ENCODE results near the gene SUPT16H. TPM values are rescaled to one million over a fixed set of nuclear protein-coding genes. Genes with fewer than 3 reads are reported as not detected.

The SUPT16H gene
- total RNA-seq, 2 donors from 2014 or later: 141 to 155 TPM

- no peak for ATAC-seq (replicated peaks in 1 of 2)
- H3K9me3 Mint-ChIP-seq: no peaks in the 10 kb centered on the region
- no peak overlapping the region for H3K27ac Mint-ChIP-seq
- peaks cover 2 to 8% of the 10 kb centered on the region in 2 donors for H3K36me3 Mint-ChIP-seq (ENCODE audit: insufficient read depth in 2 of 2)
- no peak for DNase-seq
- no peak overlapping the region for H3K4me3 Mint-ChIP-seq
- no peaks in the 10 kb centered on the region for H3K27me3 Mint-ChIP-seq (ENCODE audit: low read depth)
- no peaks in the 10 kb centered on the region for H3K4me1 Mint-ChIP-seq (ENCODE audit: low read depth)
These were observed 36.6 kb downstream of the SUPT16H start for GRCh38 chr14:21347201-21347600.

GRCh38 chr14:21346532-21347135 is 37.2 kb downstream of the SUPT16H start:
- no peak for DNase-seq
- Mint-ChIP-seq H3K36me3 (ENCODE audit: insufficient read depth in 2 of 2) (peaks cover 0 to 3% of the 10 kb centered on the region in 2 donors), H3K27me3 (ENCODE audit: low read depth) (no peaks in the 10 kb centered on the region), H3K4me3 (no peak overlapping the region), H3K27ac (no peak overlapping the region), H3K9me3 (no peaks in the 10 kb centered on the region), H3K4me1 (ENCODE audit: low read depth) (no peaks in the 10 kb centered on the region)
- ATAC-seq (replicated peaks in 1 of 2): peak in 1 of 2 donors; percentile 26

GRCh38 chr14:21343035-21343794 is 40.6 kb downstream of the SUPT16H start:
- Mint-ChIP-seq H3K4me1 (ENCODE audit: low read depth) (no peaks in the 10 kb centered on the region), H3K27ac (no peak overlapping the region), H3K4me3 (no peak overlapping the region), H3K9me3 (no peaks in the 10 kb centered on the region), H3K36me3 (ENCODE audit: insufficient read depth in 2 of 2) (no peaks in the 10 kb centered on the region), H3K27me3 (ENCODE audit: low read depth) (no peaks in the 10 kb centered on the region)
- DNase-seq: no peak
- no peak for ATAC-seq (replicated peaks in 1 of 2)

GRCh38 chr14:21334202-21334906 is 49.5 kb downstream of the SUPT16H start:
- H3K27me3 Mint-ChIP-seq (ENCODE audit: low read depth): no peaks in the 10 kb centered on the region
- H3K36me3 Mint-ChIP-seq (ENCODE audit: insufficient read depth in 2 of 2): no peaks in the 10 kb centered on the region
- no peaks in the 10 kb centered on the region for H3K4me1 Mint-ChIP-seq (ENCODE audit: low read depth)
- ATAC-seq (replicated peaks in 1 of 2) (no peak), DNase-seq (no peak)
- H3K27ac Mint-ChIP-seq: no peak overlapping the region
- no peaks in the 10 kb centered on the region for H3K9me3 Mint-ChIP-seq
- no peak overlapping the region for H3K4me3 Mint-ChIP-seq

- Mint-ChIP-seq H3K9me3 (no peaks in the 10 kb centered on the region), H3K27me3 (ENCODE audit: low read depth) (no peaks in the 10 kb centered on the region), H3K27ac (no peak overlapping the region), H3K4me3 (no peak overlapping the region), H3K36me3 (ENCODE audit: insufficient read depth in 2 of 2) (no peaks in the 10 kb centered on the region), H3K4me1 (ENCODE audit: low read depth) (no peaks in the 10 kb centered on the region)
- DNase-seq (no peak), ATAC-seq (replicated peaks in 1 of 2) (no peak)
These were observed 50.9 kb downstream of the SUPT16H start for GRCh38 chr14:21332950-21333349.

- no peak overlapping the region for H3K27ac Mint-ChIP-seq
- no peaks in the 10 kb centered on the region for H3K27me3 Mint-ChIP-seq (ENCODE audit: low read depth)
- no peaks in the 10 kb centered on the region for H3K36me3 Mint-ChIP-seq (ENCODE audit: insufficient read depth in 2 of 2)
- H3K9me3 Mint-ChIP-seq: no peaks in the 10 kb centered on the region
- no peaks in the 10 kb centered on the region for H3K4me1 Mint-ChIP-seq (ENCODE audit: low read depth)
- no peak for ATAC-seq (replicated peaks in 1 of 2)
- H3K4me3 Mint-ChIP-seq: no peak overlapping the region
- no peak for DNase-seq
These were observed 56.8 kb downstream of the SUPT16H start for GRCh38 chr14:21326972-21327371.

GRCh38 chr14:21322716-21323115 is 61.1 kb downstream of the SUPT16H start:
- H3K36me3 Mint-ChIP-seq (ENCODE audit: insufficient read depth in 2 of 2): no peaks in the 10 kb centered on the region
- H3K4me1 Mint-ChIP-seq (ENCODE audit: low read depth): peaks cover 9% of the 10 kb centered on the region
- ATAC-seq (replicated peaks in 1 of 2): no peak
- H3K27me3 Mint-ChIP-seq (ENCODE audit: low read depth): no peaks in the 10 kb centered on the region
- H3K4me3 Mint-ChIP-seq: no peak overlapping the region
- DNase-seq: no peak
- no peak overlapping the region for H3K27ac Mint-ChIP-seq
- no peaks in the 10 kb centered on the region for H3K9me3 Mint-ChIP-seq

- Mint-ChIP-seq H3K27me3 (ENCODE audit: low read depth) (no peaks in the 10 kb centered on the region), H3K4me3 (no peak overlapping the region), H3K27ac (no peak overlapping the region), H3K36me3 (ENCODE audit: insufficient read depth in 2 of 2) (no peaks in the 10 kb centered on the region), H3K9me3 (no peaks in the 10 kb centered on the region), H3K4me1 (ENCODE audit: low read depth) (peaks cover 9% of the 10 kb centered on the region)
- ATAC-seq (replicated peaks in 1 of 2): no peak
- no peak for DNase-seq
These were observed 62.9 kb downstream of the SUPT16H start for GRCh38 chr14:21320913-21321312.

- H3K27me3 Mint-ChIP-seq (ENCODE audit: low read depth): no peaks in the 10 kb centered on the region
- no peaks in the 10 kb centered on the region for H3K36me3 Mint-ChIP-seq (ENCODE audit: insufficient read depth in 2 of 2)
- H3K27ac Mint-ChIP-seq: no peak overlapping the region
- no peak overlapping the region for H3K4me3 Mint-ChIP-seq
- H3K9me3 Mint-ChIP-seq: no peaks in the 10 kb centered on the region
- DNase-seq (no peak), ATAC-seq (replicated peaks in 1 of 2) (no peak)
- peaks cover 9% of the 10 kb centered on the region for H3K4me1 Mint-ChIP-seq (ENCODE audit: low read depth)
These were observed 66.4 kb downstream of the SUPT16H start for GRCh38 chr14:21317398-21317797.

GRCh38 chr14:21313512-21313911 is 70.3 kb downstream of the SUPT16H start:
- no peaks in the 10 kb centered on the region for H3K9me3 Mint-ChIP-seq
- ATAC-seq (replicated peaks in 1 of 2) (no peak), DNase-seq (no peak)
- no peaks in the 10 kb centered on the region for H3K36me3 Mint-ChIP-seq (ENCODE audit: insufficient read depth in 2 of 2)
- H3K27ac Mint-ChIP-seq: no peak overlapping the region
- H3K27me3 Mint-ChIP-seq (ENCODE audit: low read depth): no peaks in the 10 kb centered on the region
- H3K4me1 Mint-ChIP-seq (ENCODE audit: low read depth): peaks cover 11% of the 10 kb centered on the region
- H3K4me3 Mint-ChIP-seq: no peak overlapping the region

- Mint-ChIP-seq H3K4me3 (no peak overlapping the region), H3K36me3 (ENCODE audit: insufficient read depth in 2 of 2) (no peaks in the 10 kb centered on the region), H3K27ac (no peak overlapping the region), H3K27me3 (ENCODE audit: low read depth) (no peaks in the 10 kb centered on the region), H3K4me1 (ENCODE audit: low read depth) (peaks cover 21% of the 10 kb centered on the region), H3K9me3 (no peaks in the 10 kb centered on the region)
- DNase-seq: no peak
- ATAC-seq (replicated peaks in 1 of 2): no peak
These were observed 72.2 kb downstream of the SUPT16H start for GRCh38 chr14:21311614-21312013.

- Mint-ChIP-seq H3K4me3 (no peak overlapping the region), H3K36me3 (ENCODE audit: insufficient read depth in 2 of 2) (no peaks in the 10 kb centered on the region), H3K4me1 (ENCODE audit: low read depth) (peaks cover 21% of the 10 kb centered on the region), H3K27me3 (ENCODE audit: low read depth) (no peaks in the 10 kb centered on the region), H3K27ac (no peak overlapping the region), H3K9me3 (no peaks in the 10 kb centered on the region)
- ATAC-seq (replicated peaks in 1 of 2) (no peak), DNase-seq (no peak)
These were observed 73.9 kb downstream of the SUPT16H start for GRCh38 chr14:21309956-21310355.

GRCh38 chr14:21309238-21309636 is 74.6 kb downstream of the SUPT16H start:
- peak overlapping the region; percentile 74 for H3K27ac Mint-ChIP-seq
- no peaks in the 10 kb centered on the region for H3K36me3 Mint-ChIP-seq (ENCODE audit: insufficient read depth in 2 of 2)
- no peaks in the 10 kb centered on the region for H3K9me3 Mint-ChIP-seq
- H3K4me3 Mint-ChIP-seq: peak overlapping the region; percentile 75 to 82
- DNase-seq: no peak
- ATAC-seq (replicated peaks in 1 of 2): no peak
- H3K4me1 Mint-ChIP-seq (ENCODE audit: low read depth): peaks cover 21% of the 10 kb centered on the region
- no peaks in the 10 kb centered on the region for H3K27me3 Mint-ChIP-seq (ENCODE audit: low read depth)

Measured in activated T-cell treated with anti-CD3 and anti-CD28 coated beads, Interleukin-2, amount 50 U/mL, for 72 hours (primary cell).